ENCODE data around the gene EFNB2.

Gene EFNB2

GRCh38 chr13:106496072-106496997 lies 39.1 kb downstream of the EFNB2 start:
- no peak for TF ChIP-seq CTCF (IDR thresholded peaks at IDR 0.05; ENCODE audit: control insufficient read depth, extremely low read depth, insufficient read depth)
- no peak for DNase-seq (ENCODE audit: low read depth)
- H3K4me3 ChIP-seq (ENCODE audit: low read depth, low read length) = no peak overlapping the region

GRCh38 chr13:106494936-106495335 lies 40.5 kb downstream of the EFNB2 start:
- TF ChIP-seq CTCF (IDR thresholded peaks at IDR 0.05; ENCODE audit: control insufficient read depth, extremely low read depth, insufficient read depth) = no peak
- no peak for DNase-seq (ENCODE audit: low read depth)
- no peak overlapping the region for H3K4me3 ChIP-seq (ENCODE audit: low read depth, low read length)

- no peak for TF ChIP-seq CTCF (IDR thresholded peaks at IDR 0.05; ENCODE audit: control insufficient read depth, extremely low read depth, insufficient read depth)
- no peak overlapping the region for H3K4me3 ChIP-seq (ENCODE audit: low read depth, low read length)
- DNase-seq (ENCODE audit: low read depth) = no peak
Observed at GRCh38 chr13:106494506-106494905, 41.0 kb downstream of the EFNB2 start.

- no peak overlapping the region for H3K4me3 ChIP-seq (ENCODE audit: low read depth, low read length)
- DNase-seq (ENCODE audit: low read depth) = no peak
- TF ChIP-seq CTCF (IDR thresholded peaks at IDR 0.05; ENCODE audit: control insufficient read depth, extremely low read depth, insufficient read depth) = no peak
Observed at GRCh38 chr13:106493533-106494220, 41.8 kb downstream of the EFNB2 start.

- no peak for TF ChIP-seq CTCF (IDR thresholded peaks at IDR 0.05; ENCODE audit: control insufficient read depth, extremely low read depth, insufficient read depth)
- H3K4me3 ChIP-seq (ENCODE audit: low read depth, low read length) = no peak overlapping the region
- no peak for DNase-seq (ENCODE audit: low read depth)
Observed at GRCh38 chr13:106492588-106493475, 42.6 kb downstream of the EFNB2 start.

- no peak for TF ChIP-seq CTCF (IDR thresholded peaks at IDR 0.05; ENCODE audit: control insufficient read depth, extremely low read depth, insufficient read depth)
- no peak overlapping the region for H3K4me3 ChIP-seq (ENCODE audit: low read depth, low read length)
- DNase-seq (ENCODE audit: low read depth) = no peak
Observed at GRCh38 chr13:106491928-106492587, 43.4 kb downstream of the EFNB2 start.
